Measurements from ENCODE around the gene PRDX5. TPM values are rescaled to one million over a fixed set of nuclear protein-coding genes. Genes with fewer than 3 reads are reported as not detected.

Gene PRDX5
- total and polyA plus RNA-seq, 2 experiments from 2014 or later = 212 to 312 TPM

DNA sequence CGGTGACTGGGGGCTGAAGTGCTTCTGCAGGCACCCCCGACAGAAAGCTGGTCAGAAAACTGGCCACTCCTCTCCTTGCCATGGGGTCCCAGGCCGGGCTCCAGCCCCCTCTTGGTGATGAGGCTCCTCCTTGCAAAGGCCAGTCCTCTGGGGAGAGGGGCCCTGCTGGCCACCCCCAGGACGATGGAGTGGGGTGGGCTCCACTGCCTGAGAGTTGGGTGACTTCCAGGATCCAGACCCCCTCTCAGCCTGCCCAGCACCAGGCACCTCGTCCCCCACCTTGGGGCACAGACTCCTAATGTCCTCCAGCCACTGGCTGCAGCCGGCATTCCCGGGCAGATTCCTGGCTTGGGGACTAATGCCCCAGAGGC lies 40.6 kb downstream of the PRDX5 start:
- no peak for ATAC-seq

More for the DNA sequence above, 40.6 kb downstream of the PRDX5 start:
- TF ChIP-seq, protein P1, sequence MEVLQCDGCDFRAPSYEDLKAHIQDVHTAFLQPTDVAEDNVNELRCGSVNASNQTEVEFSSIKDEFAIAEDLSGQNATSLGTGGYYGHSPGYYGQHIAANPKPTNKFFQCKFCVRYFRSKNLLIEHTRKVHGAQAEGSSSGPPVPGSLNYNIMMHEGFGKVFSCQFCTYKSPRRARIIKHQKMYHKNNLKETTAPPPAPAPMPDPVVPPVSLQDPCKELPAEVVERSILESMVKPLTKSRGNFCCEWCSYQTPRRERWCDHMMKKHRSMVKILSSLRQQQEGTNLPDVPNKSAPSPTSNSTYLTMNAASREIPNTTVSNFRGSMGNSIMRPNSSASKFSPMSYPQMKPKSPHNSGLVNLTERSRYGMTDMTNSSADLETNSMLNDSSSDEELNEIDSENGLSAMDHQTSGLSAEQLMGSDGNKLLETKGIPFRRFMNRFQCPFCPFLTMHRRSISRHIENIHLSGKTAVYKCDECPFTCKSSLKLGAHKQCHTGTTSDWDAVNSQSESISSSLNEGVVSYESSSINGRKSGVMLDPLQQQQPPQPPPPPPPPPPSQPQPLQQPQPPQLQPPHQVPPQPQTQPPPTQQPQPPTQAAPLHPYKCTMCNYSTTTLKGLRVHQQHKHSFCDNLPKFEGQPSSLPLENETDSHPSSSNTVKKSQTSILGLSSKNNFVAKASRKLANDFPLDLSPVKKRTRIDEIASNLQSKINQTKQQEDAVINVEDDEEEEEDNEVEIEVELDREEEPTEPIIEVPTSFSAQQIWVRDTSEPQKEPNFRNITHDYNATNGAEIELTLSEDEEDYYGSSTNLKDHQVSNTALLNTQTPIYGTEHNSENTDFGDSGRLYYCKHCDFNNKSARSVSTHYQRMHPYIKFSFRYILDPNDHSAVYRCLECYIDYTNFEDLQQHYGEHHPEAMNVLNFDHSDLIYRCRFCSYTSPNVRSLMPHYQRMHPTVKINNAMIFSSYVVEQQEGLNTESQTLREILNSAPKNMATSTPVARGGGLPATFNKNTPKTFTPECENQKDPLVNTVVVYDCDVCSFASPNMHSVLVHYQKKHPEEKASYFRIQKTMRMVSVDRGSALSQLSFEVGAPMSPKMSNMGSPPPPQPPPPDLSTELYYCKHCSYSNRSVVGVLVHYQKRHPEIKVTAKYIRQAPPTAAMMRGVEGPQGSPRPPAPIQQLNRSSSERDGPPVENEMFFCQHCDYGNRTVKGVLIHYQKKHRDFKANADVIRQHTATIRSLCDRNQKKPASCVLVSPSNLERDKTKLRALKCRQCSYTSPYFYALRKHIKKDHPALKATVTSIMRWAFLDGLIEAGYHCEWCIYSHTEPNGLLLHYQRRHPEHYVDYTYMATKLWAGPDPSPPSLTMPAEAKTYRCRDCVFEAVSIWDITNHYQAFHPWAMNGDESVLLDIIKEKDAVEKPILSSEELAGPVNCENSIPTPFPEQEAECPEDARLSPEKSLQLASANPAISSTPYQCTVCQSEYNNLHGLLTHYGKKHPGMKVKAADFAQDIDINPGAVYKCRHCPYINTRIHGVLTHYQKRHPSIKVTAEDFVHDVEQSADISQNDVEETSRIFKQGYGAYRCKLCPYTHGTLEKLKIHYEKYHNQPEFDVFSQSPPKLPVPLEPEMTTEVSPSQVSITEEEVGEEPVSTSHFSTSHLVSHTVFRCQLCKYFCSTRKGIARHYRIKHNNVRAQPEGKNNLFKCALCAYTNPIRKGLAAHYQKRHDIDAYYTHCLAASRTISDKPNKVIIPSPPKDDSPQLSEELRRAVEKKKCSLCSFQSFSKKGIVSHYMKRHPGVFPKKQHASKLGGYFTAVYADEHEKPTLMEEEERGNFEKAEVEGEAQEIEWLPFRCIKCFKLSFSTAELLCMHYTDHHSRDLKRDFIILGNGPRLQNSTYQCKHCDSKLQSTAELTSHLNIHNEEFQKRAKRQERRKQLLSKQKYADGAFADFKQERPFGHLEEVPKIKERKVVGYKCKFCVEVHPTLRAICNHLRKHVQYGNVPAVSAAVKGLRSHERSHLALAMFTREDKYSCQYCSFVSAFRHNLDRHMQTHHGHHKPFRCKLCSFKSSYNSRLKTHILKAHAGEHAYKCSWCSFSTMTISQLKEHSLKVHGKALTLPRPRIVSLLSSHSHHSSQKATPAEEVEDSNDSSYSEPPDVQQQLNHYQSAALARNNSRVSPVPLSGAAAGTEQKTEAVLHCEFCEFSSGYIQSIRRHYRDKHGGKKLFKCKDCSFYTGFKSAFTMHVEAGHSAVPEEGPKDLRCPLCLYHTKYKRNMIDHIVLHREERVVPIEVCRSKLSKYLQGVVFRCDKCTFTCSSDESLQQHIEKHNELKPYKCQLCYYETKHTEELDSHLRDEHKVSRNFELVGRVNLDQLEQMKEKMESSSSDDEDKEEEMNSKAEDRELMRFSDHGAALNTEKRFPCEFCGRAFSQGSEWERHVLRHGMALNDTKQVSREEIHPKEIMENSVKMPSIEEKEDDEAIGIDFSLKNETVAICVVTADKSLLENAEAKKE (CRISPR knock-in tag; IDR thresholded peaks at IDR 0.05) = no peak
- TF ChIP-seq EZH2 (IDR thresholded peaks at IDR 0.05; ENCODE audit: low read depth, unreplicated experiment) (no peak), ZNF331 (CRISPR knock-in tag; IDR thresholded peaks at IDR 0.05; ENCODE audit: low read depth) (no peak)
- Mint-ChIP-seq H3K27me3 (ENCODE audit: insufficient read depth, low read depth, poor library complexity) (peaks cover 18% of the 10 kb centered on the region), H3K4me3 (peak overlapping the region; percentile 50; the same call in 2 of the 3 replicates), H3K4me1 (peaks cover 29% of the 10 kb centered on the region), H3K27ac (no peak overlapping the region), H3K36me3 (ENCODE audit: low read depth) (peaks cover 12% of the 10 kb centered on the region), H3K9me3 (no peaks in the 10 kb centered on the region)
- peaks cover 14% of the 10 kb centered on the region; the same call in 1 of the 2 replicates for H3K27me3 ChIP-seq (ENCODE audit: insufficient read depth)
- peaks cover 17% of the 10 kb centered on the region; the same call in 1 of the 2 replicates for H3K4me1 ChIP-seq (ENCODE audit: insufficient read depth)
- H3K36me3 ChIP-seq (ENCODE audit: insufficient read depth) = no peaks in the 10 kb centered on the region
- H3K9me2 ChIP-seq (ENCODE audit: insufficient read depth) = no peaks in the 10 kb centered on the region
- no peaks in the 10 kb centered on the region for H4K20me1 ChIP-seq (replicated peaks; ENCODE audit: insufficient read depth)
- peak overlapping the region; percentile 86 for H3K4me3 ChIP-seq
- DNase-seq (ENCODE audit: low spot score) = no peak
- H3K4me2 ChIP-seq = peak overlapping the region; percentile 91
- H3F3A ChIP-seq (replicated peaks; ENCODE audit: low read depth) = 0 out of 2 replicates have a peak, but pooled peaks cover 13% of the 10 kb centered on the region
- H3K27ac ChIP-seq (ENCODE audit: low read depth) = no peak overlapping the region
- H3K79me2 ChIP-seq (replicated peaks; ENCODE audit: insufficient read depth) = no peaks in the 10 kb centered on the region
- no peak overlapping the region for H2AFZ ChIP-seq
